CD14-positive monocyte (primary cell): ENCODE measurements around the gene GLS. TPM values are rescaled to one million over a fixed set of nuclear protein-coding genes. Genes with fewer than 3 reads are reported as not detected.
A peak's percentile ranks its signal among the peaks of the same experiment; 100 is the strongest.

Experiments
- DNase-seq, 3 donors: peaks; one replicate each; pipeline ENCODE4 v3.0.0-alpha.2; 2011 to 2022
- H2AFZ ChIP-seq: 2 replicates; pipeline ENCODE4 v1.6.0; 2012; ENCODE audit warnings: mild to moderate bottlenecking, low read depth, low read length, inconsistent platforms; ENCODE audit not compliant: insufficient read depth, poor library complexity, severe bottlenecking
- H3K27ac ChIP-seq, 2 donors: 1 replicate in 1 of 2; 2 replicates in 1 of 2; pipeline ENCODE4 v1.5.1; 2012 to 2013; ENCODE audit warnings: low read length in 2 of 2, control low read depth in 1 of 2, inconsistent platforms in 1 of 2, low read depth in 1 of 2, mild to moderate bottlenecking in 1 of 2
- H3K27me3 ChIP-seq, 2 donors: one replicate each; pipeline versions ENCODE4 v1.6.0 to v1.6.1; 2011 to 2013; ENCODE audit warnings: low read length in 2 of 2; ENCODE audit not compliant: control insufficient read depth in 2 of 2, insufficient read depth in 2 of 2
- H3K36me3 ChIP-seq, 2 donors: replicated peaks in 1 of 2; 1 replicate in 1 of 2; 2 replicates in 1 of 2; pipeline versions ENCODE4 v1.5.1 to v1.6.1; 2012 to 2013; ENCODE audit warnings: low read length in 2 of 2, control low read depth in 1 of 2, inconsistent platforms in 1 of 2, mild to moderate bottlenecking in 1 of 2; ENCODE audit not compliant: insufficient read depth in 2 of 2, control insufficient read depth in 1 of 2
- H3K4me1 ChIP-seq, 2 donors: 1 replicate in 1 of 2; 2 replicates in 1 of 2; pipeline versions ENCODE4 v1.5.1 to v1.6.1; 2012 to 2013; ENCODE audit warnings: low read length in 2 of 2, control low read depth in 1 of 2, inconsistent platforms in 1 of 2, mild to moderate bottlenecking in 1 of 2, moderate library complexity in 1 of 2; ENCODE audit not compliant: insufficient read depth in 2 of 2, control insufficient read depth in 1 of 2
- H3K4me2 ChIP-seq: replicated peaks from 2 replicates; pipeline ENCODE3; 2012; ENCODE audit warnings: low read length, moderate library complexity, mild to moderate bottlenecking; ENCODE audit not compliant: poor library complexity, severe bottlenecking; ENCODE audit errors: extremely low read depth
- H3K4me3 ChIP-seq, 3 experiments: fragments of 200-600 bp in 1 of 3; sonication (generic) in 1 of 3; replicated peaks in 1 of 3; 1 replicate in 2 of 3; 2 replicates in 1 of 3; pipeline ENCODE4 v1.5.1; 2011 to 2013; ENCODE audit warnings: low read length in 3 of 3, mild to moderate bottlenecking in 3 of 3, control low read depth in 2 of 3, low read depth in 2 of 3, inconsistent platforms in 1 of 3, moderate library complexity in 1 of 3
- H3K79me2 ChIP-seq: 2 replicates; pipeline ENCODE4 v1.6.0; 2012; ENCODE audit warnings: mild to moderate bottlenecking, control low read depth, inconsistent platforms, low read length, moderate library complexity; ENCODE audit not compliant: insufficient read depth
- H3K9ac ChIP-seq: 2 replicates; pipeline ENCODE4 v1.6.0; 2017; ENCODE audit warnings: low read length, mild to moderate bottlenecking; ENCODE audit not compliant: insufficient read depth, poor library complexity, severe bottlenecking
- H3K9me3 ChIP-seq, 2 donors: replicated peaks in 1 of 2; 1 replicate in 1 of 2; 2 replicates in 1 of 2; pipeline versions ENCODE4 v1.5.1 to v1.6.1; 2012 to 2013; ENCODE audit warnings: low read length in 2 of 2, control low read depth in 1 of 2; ENCODE audit not compliant: control insufficient read depth in 1 of 2, insufficient read depth in 1 of 2
- H4K20me1 ChIP-seq: 2 replicates; pipeline ENCODE4 v1.6.0; 2012; ENCODE audit warnings: mild to moderate bottlenecking, low read length, control low read depth, moderate library complexity; ENCODE audit not compliant: insufficient read depth
- H3K27ac Mint-ChIP-seq, 7 donors: one replicate each; pipeline ENCODE4 v1.8.0; 2020; ENCODE audit warnings: mild to moderate bottlenecking in 7 of 7, mixed read lengths in 7 of 7, moderate library complexity in 6 of 7, inconsistent platforms in 2 of 7
- H3K27me3 Mint-ChIP-seq, 3 donors: one replicate each; pipeline ENCODE4 v1.8.0; 2021 to 2022; ENCODE audit warnings: low read depth in 3 of 3, mild to moderate bottlenecking in 3 of 3, mixed read lengths in 3 of 3, moderate library complexity in 3 of 3, inconsistent platforms in 1 of 3
- H3K36me3 Mint-ChIP-seq, 2 donors: one replicate each; pipeline ENCODE4 v1.8.0; 2020; ENCODE audit warnings: mixed read lengths in 2 of 2, inconsistent platforms in 1 of 2, mild to moderate bottlenecking in 1 of 2
- H3K4me1 Mint-ChIP-seq: one replicate; pipeline ENCODE4 v1.8.0; 2020; ENCODE audit warnings: mild to moderate bottlenecking, mixed read lengths
- H3K4me3 Mint-ChIP-seq, 2 donors: one replicate each; pipeline ENCODE4 v1.8.0; 2020; ENCODE audit warnings: mild to moderate bottlenecking in 2 of 2, mixed read lengths in 2 of 2, moderate library complexity in 1 of 2
- H3K9me3 Mint-ChIP-seq, 7 donors: one replicate each; pipeline ENCODE4 v1.8.0; 2020 to 2022; ENCODE audit warnings: mixed read lengths in 7 of 7, mild to moderate bottlenecking in 6 of 7, moderate library complexity in 6 of 7, inconsistent platforms in 2 of 7
- CTCF ChIP-seq: fragments of 200-600 bp; IDR thresholded peaks from one replicate; pipeline ENCODE4 v1.8.0; 2022; ENCODE audit warnings: antibody characterized with exemption, mild to moderate bottlenecking
- WGBS: methylation state at CpG from one replicate; pipeline ENCODE4 v1.1.5; 2013; ENCODE audit warnings: missing lambda C conversion rate; ENCODE audit not compliant: insufficient coverage; 5-methylcytosine and 5-hydroxymethylcytosine counted together
- intact Hi-C, 2 donors: fragments of 100-400 bp; cut with micrococcal nuclease; formaldehyde crosslinking; loops; one replicate each; pipeline versions ENCODE4 v1.15.0 to v1.15.1; 2023
- polyA plus RNA-seq, 3 donors: library from polyadenylated mRNA; depleted of rRNA in 1 of 3; unstranded in 2 of 3; stranded (reverse) in 1 of 3; fragments of 300-500 nt in 2 of 3; fragments of >200 nt in 1 of 3; fragmentation: Illumina TruSeq in 2 of 3; gene quantifications; 1 replicate in 2 of 3; 2 replicates in 1 of 3; pipeline ENCODE4 v1.2.3, GENCODE V29; 2012 to 2021

Gene GLS
- polyA plus RNA-seq, 3 donors, result 6.0 to 29.5 (median 9.0) TPM

- H2AFZ ChIP-seq, result no peak overlapping the region
- H3K79me2 ChIP-seq, result peaks cover 69% of the 10 kb centered on the region
- WGBS, result 100% methylated on average over 1 of the region's 3 CpGs
- no peaks in the 10 kb centered on the region for H3K27me3 Mint-ChIP-seq
- peaks cover 80 to 88% of the 10 kb centered on the region in 2 donors for H3K36me3 Mint-ChIP-seq
- TF ChIP-seq CTCF, result no peak
- no peaks in the 10 kb centered on the region for H3K27me3 ChIP-seq
- no peak overlapping the region for H3K27ac Mint-ChIP-seq
- intact Hi-C loops, result loop anchor here in 1 of 2 donors (10.0 kb wide), 1 partner anchor 101 kb away; no protein-coding TSS in a partner anchor
- H3K4me1 Mint-ChIP-seq, result peaks cover 13% of the 10 kb centered on the region
- H3K4me2 ChIP-seq, result no peak overlapping the region
- H4K20me1 ChIP-seq, result peaks cover 100% of the 10 kb centered on the region
- no peak for DNase-seq
- H3K9ac ChIP-seq, result no peak overlapping the region
- H3K36me3 ChIP-seq, result peaks cover 95 to 99% of the 10 kb centered on the region in 2 donors
- H3K9me3 ChIP-seq, result peaks cover 6 to 10% of the 10 kb centered on the region in 2 donors
- H3K9me3 Mint-ChIP-seq, result peaks cover 0 to 9% (median 5%) of the 10 kb centered on the region in 7 donors
- no peak overlapping the region for H3K4me3 Mint-ChIP-seq
- H3K27ac ChIP-seq, result no peak overlapping the region
- no peak overlapping the region for H3K4me3 ChIP-seq
- peaks cover 6 to 7% of the 10 kb centered on the region in 2 donors for H3K4me1 ChIP-seq
Observed at GRCh38 chr2:191006297-191006696, 125.7 kb downstream of the GLS start.

- Histone ChIP-seq H3K4me3 (no peak overlapping the region), H3K27ac (no peak overlapping the region), H3K4me1 (peaks cover 15 to 16% of the 10 kb centered on the region in 2 donors), H3K27me3 (no peaks in the 10 kb centered on the region), H3K4me2 (no peak overlapping the region), H4K20me1 (peaks cover 100% of the 10 kb centered on the region), H3K36me3 (peaks cover 90 to 99% of the 10 kb centered on the region in 2 donors), H3K9me3 (peaks cover 6 to 10% of the 10 kb centered on the region in 2 donors), H2AFZ (no peak overlapping the region), H3K9ac (no peak overlapping the region), H3K79me2 (peaks cover 76% of the 10 kb centered on the region)
- intact Hi-C loops, result loop anchor here in 1 of 2 donors (10.0 kb wide), 1 partner anchor 102 kb away; no protein-coding TSS in a partner anchor
- Mint-ChIP-seq H3K36me3 (peaks cover 79 to 89% of the 10 kb centered on the region in 2 donors), H3K27me3 (no peaks in the 10 kb centered on the region), H3K9me3 (peaks cover 0 to 9% (median 5%) of the 10 kb centered on the region in 7 donors), H3K4me1 (peaks cover 13% of the 10 kb centered on the region), H3K27ac (peak overlapping the region in 1 of 7 donors; percentile 42), H3K4me3 (no peak overlapping the region)
- no peak for DNase-seq
- TF ChIP-seq CTCF, result no peak
- 100% methylated on average over 1 of the region's 4 CpGs for WGBS
Observed at GRCh38 chr2:191006997-191007783, 126.6 kb downstream of the GLS start.
